ENCODE results near the gene SERINC4.

Gene SERINC4

GRCh38 chr15:43796566-43796965 lies 3.5 kb downstream of the SERINC4 start:
- DNase-seq, result no peak

GRCh38 chr15:43795997-43796396 lies 4.0 kb downstream of the SERINC4 start:
- DNase-seq, result no peak

- no peak for DNase-seq
These were observed 4.8 kb downstream of the SERINC4 start for GRCh38 chr15:43795197-43795596.

- DNase-seq, result peak; percentile 47
These were observed 5.6 kb downstream of the SERINC4 start for GRCh38 chr15:43794269-43795037.

- DNase-seq, result no peak
These were observed 6.4 kb downstream of the SERINC4 start for GRCh38 chr15:43793647-43794046.

GRCh38 chr15:43792761-43793476 lies 7.1 kb downstream of the SERINC4 start:
- DNase-seq, result no peak

GRCh38 chr15:43791993-43792760 lies 7.8 kb downstream of the SERINC4 start, which contains the start of gene SERF2:
Gene SERF2, plus strand, starts transcription at chr15:43792320. Its CDS starts 57 bp downstream, at chr15:43792377.
- DNase-seq, result peak; percentile 100

- no peak for DNase-seq
These were observed 10.6 kb downstream of the SERINC4 start for GRCh38 chr15:43789409-43789808.

GRCh38 chr15:43779016-43779415 lies 21.0 kb downstream of the SERINC4 start:
- no peak for DNase-seq

- peak; percentile 64 for DNase-seq
These were observed 22.6 kb downstream of the SERINC4 start for GRCh38 chr15:43777267-43777914.

- DNase-seq, result peak; percentile 55
These were observed 23.2 kb downstream of the SERINC4 start, which contains the start of gene ELL3 for GRCh38 chr15:43776718-43777266. Gene ELL3, minus strand, starts transcription at chr15:43776966. Its CDS starts 65 bp downstream, at chr15:43776901.

- DNase-seq, result no peak
These were observed 23.8 kb downstream of the SERINC4 start for GRCh38 chr15:43776101-43776717.

- peak; percentile 42 for DNase-seq
These were observed 24.5 kb downstream of the SERINC4 start for GRCh38 chr15:43775411-43775965.

GRCh38 chr15:43774062-43774461 lies 26.0 kb downstream of the SERINC4 start:
- DNase-seq, result no peak

GRCh38 chr15:43772624-43773023 lies 27.4 kb downstream of the SERINC4 start:
- no peak for DNase-seq

- no peak for DNase-seq
These were observed 28.2 kb downstream of the SERINC4 start for GRCh38 chr15:43771816-43772215.

GRCh38 chr15:43769584-43770228 lies 30.3 kb downstream of the SERINC4 start:
- DNase-seq, result peak; percentile 58

- DNase-seq, result no peak
These were observed 36.1 kb downstream of the SERINC4 start for GRCh38 chr15:43763819-43764446.

- peak; percentile 67 for DNase-seq
These were observed 37.2 kb downstream of the SERINC4 start for GRCh38 chr15:43762824-43763223.

- DNase-seq, result no peak
These were observed 48.1 kb downstream of the SERINC4 start for GRCh38 chr15:43751885-43752284.

Measured in fibroblast of skin of abdomen (primary cell).